Tibial nerve (tissue), 3 donors: Measurements from ENCODE around the gene GLRA2.

Source experiments
- CTCF ChIP-seq, 5 experiments: fragments of 200-600 bp in 3 of 5; fragments of 450-650 bp in 2 of 5; sonication (generic) in 3 of 5; IDR thresholded peaks; one replicate each; pipeline ENCODE4 v1.5.1; 2016 to 2019; ENCODE audit warnings: antibody characterized with exemption in 5 of 5, mild to moderate bottlenecking in 3 of 5, moderate library complexity in 2 of 5
- POLR2A ChIP-seq, 2 donors: fragments of 450-650 bp; IDR thresholded peaks; one replicate each; pipeline ENCODE4 v1.6.1; 2017; ENCODE audit warnings: antibody characterized with exemption in 2 of 2, mild to moderate bottlenecking in 2 of 2, moderate library complexity in 2 of 2

- no peak for TF ChIP-seq POLR2A (IDR thresholded peaks at IDR 0.05)
- no peak for TF ChIP-seq CTCF (IDR thresholded peaks at IDR 0.05)
These were observed 69.0 kb downstream of the GLRA2 start for GRCh38 chrX:14598330-14598729.
